Measurements from ENCODE around the gene SMIM30. TPM values are rescaled to one million over a fixed set of nuclear protein-coding genes. Genes with fewer than 3 reads are reported as not detected.
"Not testable (repeated sequence)": the region's sequence is repeated elsewhere in the genome, so short reads cannot be mapped to it uniquely, and the experiment has no call there.

Gene SMIM30
- total RNA-seq = 10 to 100 TPM; 23.7 to 36.5 TPM

GRCh38 chr7:113118074-113118959 is at the start of gene SMIM30:
Gene SMIM30 (minus strand): TSS chr7:113118554. CDS start chr7:113117578, 976 bp downstream.
- DNase-seq (ENCODE audit: low spot score) = peak; percentile 89
- peaks cover 5 to 15% of the 10 kb centered on the region in 2 donors for H3K4me1 ChIP-seq (ENCODE audit: control insufficient read depth in 1 of 2, low read depth in 2 of 2)
- peak; percentile 89 for ATAC-seq (ENCODE audit: insufficient number of reproducible peaks, low FRiP score, low read depth)
- H3K27ac ChIP-seq = peak within 1 kb of the TSS; percentile 27 to 33
- H3K36me3 ChIP-seq = no peaks in the 10 kb centered on the region
- no peak for TF ChIP-seq CTCF (IDR thresholded peaks at IDR 0.05)
- H3K9me3 ChIP-seq = no peaks in the 10 kb centered on the region
- H3K4me3 ChIP-seq = peak within 1 kb of the TSS; percentile 68
- no peaks in the 10 kb centered on the region for H3K27me3 ChIP-seq (replicated peaks; ENCODE audit: insufficient read depth)

GRCh38 chr7:113166176-113166575 is 47.8 kb upstream of the SMIM30 start:
- not testable (repeated sequence) for H3K4me3 ChIP-seq; H3K27me3 ChIP-seq (replicated peaks; ENCODE audit: insufficient read depth); H3K4me1 ChIP-seq (ENCODE audit: control insufficient read depth in 1 of 2, low read depth in 2 of 2); H3K9me3 ChIP-seq; H3K36me3 ChIP-seq; H3K27ac ChIP-seq; ATAC-seq (ENCODE audit: insufficient number of reproducible peaks, low FRiP score, low read depth); DNase-seq (ENCODE audit: low spot score)

GRCh38 chr7:113161050-113161449 is 42.7 kb upstream of the SMIM30 start:
- no peak for ATAC-seq (ENCODE audit: insufficient number of reproducible peaks, low FRiP score, low read depth)
- no peak for TF ChIP-seq CTCF (IDR thresholded peaks at IDR 0.05)
- Histone ChIP-seq H3K27ac (no peak overlapping the region), H3K4me1 (ENCODE audit: control insufficient read depth in 1 of 2, low read depth in 2 of 2) (no peaks in the 10 kb centered on the region), H3K4me3 (no peak overlapping the region), H3K9me3 (no peaks in the 10 kb centered on the region), H3K36me3 (no peaks in the 10 kb centered on the region), H3K27me3 (replicated peaks; ENCODE audit: insufficient read depth) (peaks cover 4% of the 10 kb centered on the region)
- DNase-seq (ENCODE audit: low spot score) = no peak

GRCh38 chr7:113159746-113160339 is 41.5 kb upstream of the SMIM30 start:
- DNase-seq (ENCODE audit: low spot score) = no peak
- no peak for ATAC-seq (ENCODE audit: insufficient number of reproducible peaks, low FRiP score, low read depth)

GRCh38 chr7:113158756-113159155 is 40.4 kb upstream of the SMIM30 start:
- Histone ChIP-seq H3K27ac (no peak overlapping the region), H3K4me1 (ENCODE audit: control insufficient read depth in 1 of 2, low read depth in 2 of 2) (no peaks in the 10 kb centered on the region), H3K9me3 (no peaks in the 10 kb centered on the region), H3K27me3 (replicated peaks; ENCODE audit: insufficient read depth) (no peaks in the 10 kb centered on the region), H3K36me3 (no peaks in the 10 kb centered on the region), H3K4me3 (no peak overlapping the region)
- no peak for TF ChIP-seq CTCF (IDR thresholded peaks at IDR 0.05)
- DNase-seq (ENCODE audit: low spot score) = no peak
- ATAC-seq (ENCODE audit: insufficient number of reproducible peaks, low FRiP score, low read depth) = no peak

More at GRCh38 chr7:113159746-113160339, 41.5 kb upstream of the SMIM30 start:
- Histone ChIP-seq H3K4me1 (ENCODE audit: control insufficient read depth in 1 of 2, low read depth in 2 of 2) (no peaks in the 10 kb centered on the region), H3K27me3 (replicated peaks; ENCODE audit: insufficient read depth) (peaks cover 4% of the 10 kb centered on the region), H3K4me3 (no peak overlapping the region), H3K27ac (no peak overlapping the region), H3K9me3 (no peaks in the 10 kb centered on the region), H3K36me3 (no peaks in the 10 kb centered on the region)
- peak; percentile 36 for TF ChIP-seq CTCF (IDR thresholded peaks at IDR 0.05)

Measured in thoracic aorta (tissue), 2 donors.